Esophagus mucosa (tissue), 1 donor: Measurements from ENCODE around the gene TMC8. TPM values are rescaled to one million over a fixed set of nuclear protein-coding genes. Genes with fewer than 3 reads are reported as not detected.
"Not testable (repeated sequence)": the region's sequence is repeated elsewhere in the genome, so short reads cannot be mapped to it uniquely, and the experiment has no call there.

Source experiments
- ATAC-seq: fragments of 200-7000 bp; cut with Tn5 transposase; one replicate; pipeline ENCODE4 v1.9.1; 2020
- total RNA-seq: library from RNA; stranded (reverse); gene quantifications from one replicate; pipeline ENCODE4 v1.2.4, GENCODE V29; 2023
- donor health status: DM: yes; HTN: yes; CAD: no.

Gene TMC8
- total RNA-seq, 1 donor from 2014 or later = 2.0 TPM

DNA sequence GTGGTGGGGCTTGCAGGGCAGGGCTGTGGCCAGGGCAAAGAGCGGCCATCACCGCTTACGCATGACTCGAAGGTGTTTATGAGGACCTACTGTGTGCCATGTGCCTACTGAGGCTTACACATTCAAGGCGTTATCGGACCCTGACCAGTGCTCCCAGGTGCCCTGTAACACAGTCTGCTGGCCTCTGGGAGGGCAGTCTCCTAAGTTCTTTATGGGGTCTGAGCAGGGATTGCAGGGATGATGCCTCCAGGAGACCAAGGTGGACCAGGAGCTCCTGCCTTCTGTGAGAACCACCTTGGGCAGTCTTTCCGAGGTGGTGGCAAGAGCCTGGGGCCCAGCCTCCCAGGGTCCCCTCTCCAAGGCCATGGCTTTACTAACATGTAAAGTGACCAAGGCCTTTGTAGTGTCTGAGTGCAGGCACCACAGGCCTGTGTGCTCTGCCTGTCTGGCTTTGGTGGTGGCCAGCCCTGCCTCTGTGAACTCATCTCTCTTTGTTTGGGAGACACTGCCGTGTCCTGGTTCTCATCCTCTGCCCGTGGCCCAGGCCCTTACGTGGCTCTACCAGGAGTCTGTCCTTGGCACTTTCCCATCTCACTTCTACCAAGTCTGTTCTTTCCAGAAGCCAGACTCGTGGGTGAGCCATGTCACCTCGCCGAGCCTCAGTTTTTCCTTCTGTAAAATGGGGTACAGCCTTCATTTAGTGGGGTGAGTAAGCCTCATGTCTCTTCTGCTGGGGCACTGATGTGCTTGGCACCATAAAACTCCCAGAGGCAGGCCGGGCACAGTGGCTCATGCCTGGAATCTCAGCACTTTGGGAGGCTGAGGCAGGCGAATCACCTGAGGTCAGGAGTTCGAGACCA lies 34.4 kb downstream of the TMC8 start:
- ATAC-seq = no peak

DNA sequence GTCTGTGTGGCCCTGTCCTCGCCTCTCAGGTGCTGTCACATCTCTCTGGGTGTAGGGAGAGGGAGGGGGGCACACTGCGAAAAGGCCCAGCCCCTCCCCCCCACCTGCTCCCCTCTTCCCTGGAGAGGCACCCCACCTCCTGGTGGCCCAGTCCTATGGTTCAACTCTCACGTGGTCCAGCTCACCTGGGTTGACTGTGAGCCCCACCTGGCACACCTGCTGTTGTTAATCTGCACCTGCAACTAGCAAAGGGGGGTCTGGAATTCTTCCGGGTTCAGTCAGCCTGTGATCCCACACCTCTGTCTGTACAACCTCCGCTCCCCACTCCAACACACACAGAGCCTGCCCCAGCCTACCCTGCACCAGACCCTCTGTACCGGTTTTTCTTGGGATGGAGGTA lies 35.8 kb downstream of the TMC8 start:
- no peak for ATAC-seq

DNA sequence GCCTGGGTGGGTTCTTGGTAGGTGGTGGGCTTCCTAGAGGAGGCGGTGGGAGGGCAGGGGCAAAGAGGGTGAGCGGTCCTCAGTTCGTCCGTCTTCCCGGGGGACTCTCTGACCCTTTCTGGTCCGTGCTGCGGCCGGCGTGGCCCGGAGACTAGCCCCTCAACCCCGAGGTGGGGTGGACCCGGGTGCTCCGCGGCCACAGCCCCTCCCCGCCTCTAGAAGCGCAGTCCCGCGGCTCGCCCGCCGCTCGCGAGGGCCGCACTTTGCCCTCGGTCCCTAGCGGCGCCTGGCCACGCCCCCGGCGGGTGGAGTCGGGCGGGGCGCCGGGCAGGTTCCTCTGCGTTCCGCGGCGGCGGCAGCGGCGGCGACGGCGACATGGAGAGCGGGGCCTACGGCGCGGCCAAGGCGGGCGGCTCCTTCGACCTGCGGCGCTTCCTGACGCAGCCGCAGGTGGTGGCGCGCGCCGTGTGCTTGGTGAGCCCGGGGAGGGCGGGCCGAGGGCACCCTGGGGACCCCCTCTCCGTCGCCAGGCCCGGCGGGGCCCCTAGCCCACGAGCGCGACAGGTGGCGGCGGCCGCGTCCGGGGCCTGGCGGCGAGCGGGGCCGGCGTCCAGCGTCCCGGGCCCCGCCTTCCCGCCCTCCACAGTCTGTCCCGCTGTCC lies 37.8 kb downstream of the TMC8 start, which contains the start of gene SYNGR2:
Gene SYNGR2 (plus strand): TSS at position 340 of the 661 bp plus-strand sequence. CDS start 36 bp downstream, at position 376.
- peak; percentile 68 for ATAC-seq

DNA sequence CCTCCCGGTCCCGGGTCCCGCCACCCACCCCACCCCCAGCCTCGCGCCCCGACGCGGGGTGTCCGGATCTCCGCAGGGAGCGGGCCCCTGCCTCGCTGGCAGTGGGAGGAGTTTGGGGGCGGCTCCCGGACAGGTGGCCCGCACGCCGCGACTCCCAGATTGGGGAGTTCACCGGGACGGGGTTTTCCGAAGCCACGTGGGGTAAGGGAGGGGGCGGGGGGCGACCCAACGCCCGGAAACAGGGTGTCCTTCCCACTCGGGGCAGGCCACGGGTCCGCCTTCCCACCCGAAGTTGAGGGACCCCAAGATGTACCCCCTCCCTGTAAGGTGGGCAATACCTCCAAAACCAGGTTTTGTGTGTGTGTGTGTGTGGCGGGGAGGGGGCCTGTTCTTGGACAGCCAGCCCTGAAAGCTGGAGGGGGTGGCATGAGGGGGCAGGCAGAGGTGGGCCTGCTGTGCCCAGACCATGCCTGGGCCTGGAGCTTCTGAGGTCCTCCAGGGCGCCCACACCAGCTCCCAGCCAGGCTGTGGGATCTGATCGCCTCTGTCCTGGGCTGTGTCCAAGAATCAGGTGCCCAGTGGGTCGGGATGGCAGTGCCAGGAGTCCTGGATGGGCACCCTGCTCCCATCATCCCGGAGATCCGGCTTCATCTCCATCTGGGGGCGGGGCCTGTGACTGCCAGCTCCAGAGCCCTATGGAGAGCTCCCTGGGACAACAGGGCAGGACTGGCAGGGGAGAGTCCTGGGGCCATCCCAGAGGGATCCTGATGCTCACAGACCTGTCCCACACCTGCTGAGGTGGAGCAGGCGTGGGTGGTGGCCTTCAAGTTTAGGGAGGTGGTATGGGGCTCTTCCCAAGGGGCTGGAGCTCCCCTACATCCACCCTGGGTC lies 38.6 kb downstream of the TMC8 start:
- peak; percentile 27 for ATAC-seq

DNA sequence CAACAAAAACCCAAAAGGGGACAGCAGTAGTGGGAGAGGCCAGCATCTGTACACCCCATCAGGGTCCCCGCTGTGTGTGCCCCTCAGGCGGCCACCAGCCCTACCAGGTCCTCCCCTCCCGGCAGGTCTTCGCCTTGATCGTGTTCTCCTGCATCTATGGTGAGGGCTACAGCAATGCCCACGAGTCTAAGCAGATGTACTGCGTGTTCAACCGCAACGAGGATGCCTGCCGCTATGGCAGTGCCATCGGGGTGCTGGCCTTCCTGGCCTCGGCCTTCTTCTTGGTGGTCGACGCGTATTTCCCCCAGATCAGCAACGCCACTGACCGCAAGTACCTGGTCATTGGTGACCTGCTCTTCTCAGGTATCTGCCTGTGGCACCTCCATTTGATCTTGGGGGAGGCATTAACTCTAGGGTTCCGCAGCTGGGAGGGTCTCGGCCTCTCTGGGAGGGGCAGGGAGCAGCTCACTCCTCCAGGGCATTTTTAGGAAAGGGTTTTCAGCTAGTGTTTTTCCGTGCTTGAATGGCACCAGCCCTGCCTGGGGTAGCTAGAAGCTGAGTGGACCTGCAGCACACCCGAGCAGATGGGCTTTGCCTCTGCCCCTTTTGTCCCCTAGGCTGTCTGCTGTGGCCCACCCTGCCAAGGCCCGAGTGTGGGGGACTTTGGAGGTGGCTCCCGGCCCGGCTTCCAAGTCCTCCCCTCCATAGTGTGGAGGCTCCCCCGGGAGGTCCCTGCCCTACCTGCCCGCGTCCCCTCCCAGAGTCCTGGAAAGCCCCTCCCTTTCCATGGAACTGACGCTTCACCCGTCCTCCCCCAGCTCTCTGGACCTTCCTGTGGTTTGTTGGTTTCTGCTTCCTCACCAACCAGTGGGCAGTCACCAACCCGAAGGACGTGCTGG lies 40.4 kb downstream of the TMC8 start:
- ATAC-seq = no peak

DNA sequence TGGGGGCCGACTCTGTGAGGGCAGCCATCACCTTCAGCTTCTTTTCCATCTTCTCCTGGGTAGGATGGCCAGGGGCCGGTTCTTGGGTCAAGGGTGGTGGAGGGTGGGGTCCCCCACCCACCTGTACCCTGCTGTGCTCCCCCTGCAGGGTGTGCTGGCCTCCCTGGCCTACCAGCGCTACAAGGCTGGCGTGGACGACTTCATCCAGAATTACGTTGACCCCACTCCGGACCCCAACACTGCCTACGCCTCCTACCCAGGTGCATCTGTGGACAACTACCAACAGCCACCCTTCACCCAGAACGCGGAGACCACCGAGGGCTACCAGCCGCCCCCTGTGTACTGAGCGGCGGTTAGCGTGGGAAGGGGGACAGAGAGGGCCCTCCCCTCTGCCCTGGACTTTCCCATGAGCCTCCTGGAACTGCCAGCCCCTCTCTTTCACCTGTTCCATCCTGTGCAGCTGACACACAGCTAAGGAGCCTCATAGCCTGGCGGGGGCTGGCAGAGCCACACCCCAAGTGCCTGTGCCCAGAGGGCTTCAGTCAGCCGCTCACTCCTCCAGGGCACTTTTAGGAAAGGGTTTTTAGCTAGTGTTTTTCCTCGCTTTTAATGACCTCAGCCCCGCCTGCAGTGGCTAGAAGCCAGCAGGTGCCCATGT lies 41.1 kb downstream of the TMC8 start:
- not testable (repeated sequence) for ATAC-seq

DNA sequence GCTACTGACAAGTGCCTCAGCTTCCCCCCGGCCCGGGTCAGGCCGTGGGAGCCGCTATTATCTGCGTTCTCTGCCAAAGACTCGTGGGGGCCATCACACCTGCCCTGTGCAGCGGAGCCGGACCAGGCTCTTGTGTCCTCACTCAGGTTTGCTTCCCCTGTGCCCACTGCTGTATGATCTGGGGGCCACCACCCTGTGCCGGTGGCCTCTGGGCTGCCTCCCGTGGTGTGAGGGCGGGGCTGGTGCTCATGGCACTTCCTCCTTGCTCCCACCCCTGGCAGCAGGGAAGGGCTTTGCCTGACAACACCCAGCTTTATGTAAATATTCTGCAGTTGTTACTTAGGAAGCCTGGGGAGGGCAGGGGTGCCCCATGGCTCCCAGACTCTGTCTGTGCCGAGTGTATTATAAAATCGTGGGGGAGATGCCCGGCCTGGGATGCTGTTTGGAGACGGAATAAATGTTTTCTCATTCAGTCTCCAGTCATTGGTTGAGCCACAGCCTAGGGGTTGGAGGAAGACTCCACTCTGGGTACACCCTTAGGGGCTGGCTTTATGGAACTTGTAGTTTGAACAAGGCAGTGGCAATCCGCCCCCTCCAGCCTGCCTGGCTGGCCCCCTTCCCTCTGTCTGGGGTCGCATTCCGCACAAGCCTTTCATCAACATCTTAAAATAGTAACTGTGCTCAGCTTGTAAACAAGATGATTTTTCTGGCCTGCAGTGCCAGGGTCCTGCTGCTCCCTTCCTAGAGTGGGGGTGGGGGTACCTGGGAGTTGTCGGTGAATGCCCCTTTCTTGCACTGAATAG lies 41.9 kb downstream of the TMC8 start:
- ATAC-seq = peak; percentile 27

DNA sequence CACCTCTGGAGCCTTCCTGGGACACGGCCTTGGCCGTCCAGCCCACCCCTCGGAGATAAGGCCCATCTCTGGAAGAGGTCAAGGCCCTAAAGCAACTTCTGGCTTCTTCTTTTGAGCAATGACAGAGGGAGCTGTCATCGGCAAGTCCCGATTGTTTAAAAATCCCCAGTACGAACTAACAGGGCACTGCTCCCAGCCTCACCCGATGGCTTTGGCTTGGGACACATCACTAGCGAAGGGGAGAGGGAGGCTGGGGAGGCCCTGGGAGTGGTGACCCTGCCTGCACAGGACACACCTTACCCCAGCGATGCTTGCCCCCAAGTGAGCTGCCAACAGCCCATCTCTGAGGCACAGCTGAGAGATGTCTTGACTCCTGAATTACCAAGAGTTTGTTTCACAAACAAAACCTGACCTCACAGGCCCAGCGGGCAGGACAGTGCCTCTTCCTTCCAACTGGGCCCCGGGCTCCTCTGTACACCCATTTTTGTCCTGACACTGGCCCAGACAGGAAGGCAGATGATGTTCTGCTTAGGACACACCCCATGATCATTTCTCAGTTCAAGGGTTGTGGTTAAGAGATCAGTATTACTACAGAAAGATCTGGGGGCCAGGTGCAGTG lies 42.6 kb downstream of the TMC8 start:
- ATAC-seq = no peak

DNA sequence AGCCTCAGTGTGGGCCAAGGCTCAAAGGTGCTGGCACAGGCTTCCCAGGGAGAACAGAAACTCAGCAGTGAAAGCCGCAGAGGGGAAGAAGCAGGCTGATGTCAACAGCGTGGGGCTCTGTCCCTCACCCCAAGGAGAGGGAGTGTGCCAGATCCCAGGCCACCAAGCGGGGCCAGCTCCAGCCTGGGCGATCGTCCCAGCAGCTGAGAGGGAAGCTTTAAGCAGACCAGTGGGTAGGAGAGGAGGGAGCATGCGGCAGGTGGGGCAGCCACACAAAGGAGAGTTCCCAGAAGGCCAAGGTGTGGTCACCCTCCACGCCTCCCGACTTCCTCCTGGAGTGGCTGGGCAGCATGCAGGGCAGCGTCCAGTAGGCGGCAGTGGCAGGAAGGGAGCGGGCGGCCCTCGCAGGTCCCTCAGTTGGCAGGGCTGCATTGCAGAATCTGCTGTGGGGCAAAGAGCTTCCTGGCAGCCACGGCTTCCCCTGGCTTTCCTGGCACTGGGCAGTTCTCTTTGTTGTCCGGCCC lies 43.8 kb downstream of the TMC8 start:
- ATAC-seq = peak; percentile 57

DNA sequence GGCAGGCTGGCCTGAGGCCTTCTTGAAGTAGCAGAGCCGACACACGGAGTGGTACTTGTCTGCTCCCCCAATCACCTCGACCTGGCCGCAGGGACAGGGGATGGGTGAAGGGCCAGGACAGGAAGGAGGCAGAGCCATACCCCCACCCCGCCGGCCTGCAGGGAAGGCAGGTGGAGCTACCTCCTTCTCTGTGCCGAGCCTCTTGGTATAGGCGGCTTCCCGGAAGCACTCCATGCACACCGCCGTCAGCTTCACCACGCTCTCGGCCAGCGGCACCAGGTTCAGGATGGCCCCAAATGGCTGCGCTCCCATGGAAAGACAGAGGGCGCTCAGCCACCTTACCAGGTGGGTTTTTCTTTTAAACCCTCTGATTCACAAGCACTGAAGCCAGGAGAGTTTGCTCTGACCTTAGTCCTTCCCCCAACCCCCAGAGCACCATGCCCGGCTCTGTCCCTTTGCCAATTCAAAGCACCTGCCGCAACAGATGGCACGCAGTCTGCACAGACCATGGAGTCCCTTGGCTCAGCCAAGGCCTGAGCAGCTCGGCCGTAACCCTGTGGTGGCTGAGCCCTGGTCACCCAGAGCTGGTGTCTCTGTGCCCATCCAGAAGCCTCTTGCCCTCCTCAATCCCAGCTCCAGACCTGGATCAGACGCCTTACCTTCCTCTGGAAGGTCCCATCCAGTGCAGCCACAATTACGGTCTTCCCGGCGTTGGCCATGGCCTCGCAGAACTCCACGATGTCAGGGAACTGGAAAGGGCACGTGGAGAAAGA lies 44.5 kb downstream of the TMC8 start:
- peak; percentile 1 for ATAC-seq

DNA sequence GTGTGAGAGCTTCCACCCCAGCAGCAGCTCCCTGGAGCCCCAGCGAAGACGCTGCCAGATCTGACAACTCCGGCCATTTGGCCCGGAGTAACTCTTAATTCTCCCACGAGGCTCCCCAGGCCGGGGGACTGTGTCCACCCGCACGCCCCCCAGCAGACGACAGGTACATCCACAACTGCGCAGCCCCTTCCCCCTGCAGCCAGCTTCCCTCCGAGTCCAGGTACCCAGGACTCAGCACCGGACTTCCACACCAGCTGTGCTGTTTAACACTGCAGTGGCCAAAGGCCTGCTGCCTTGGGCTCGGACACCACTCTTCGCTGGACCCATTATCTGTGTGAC lies 45.0 kb downstream of the TMC8 start:
- no peak for ATAC-seq

DNA sequence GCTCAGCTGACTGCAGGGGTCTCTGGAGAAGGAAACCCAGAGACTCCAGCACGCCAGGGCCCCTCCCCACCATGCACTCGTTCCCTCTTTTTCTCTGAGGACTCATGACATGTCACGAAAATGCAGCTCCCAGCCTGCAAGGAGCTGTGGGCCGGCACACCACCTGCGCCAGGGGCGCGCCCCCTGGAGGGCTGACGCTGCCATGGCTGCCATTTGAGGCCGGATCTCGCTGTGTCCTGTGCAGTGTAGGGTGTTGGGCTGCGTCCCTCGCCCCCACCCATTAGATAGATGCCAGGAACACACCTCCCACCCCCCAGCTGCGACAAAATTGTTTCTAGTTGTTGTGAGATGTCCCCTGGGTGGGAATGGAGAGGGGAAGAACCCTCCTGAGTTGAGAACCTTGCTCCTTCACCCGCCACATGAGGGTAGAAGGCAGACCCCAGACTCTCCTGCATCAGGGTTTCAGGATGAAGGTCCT lies 46.0 kb downstream of the TMC8 start:
- ATAC-seq = peak; percentile 54

DNA sequence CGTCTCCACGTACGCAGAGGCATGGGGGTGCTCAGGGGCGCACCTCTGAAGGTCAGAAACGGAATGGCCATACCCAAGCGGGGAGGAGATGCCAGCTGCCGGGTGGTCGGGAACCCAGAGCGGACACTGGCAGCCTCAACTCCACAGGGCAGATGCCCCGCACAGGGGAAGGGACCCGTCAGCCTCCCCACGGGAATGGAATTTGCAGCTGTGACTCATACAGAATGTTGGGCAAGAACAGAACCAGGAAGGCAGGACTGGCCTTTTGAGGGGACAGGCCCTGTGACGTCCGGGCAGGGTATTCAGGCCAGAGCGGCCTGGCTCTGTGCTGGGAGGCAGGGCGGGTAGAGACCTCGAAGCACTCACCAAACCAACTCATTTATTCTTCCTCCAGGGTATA lies 48.8 kb downstream of the TMC8 start:
- peak; percentile 73 for ATAC-seq

DNA sequence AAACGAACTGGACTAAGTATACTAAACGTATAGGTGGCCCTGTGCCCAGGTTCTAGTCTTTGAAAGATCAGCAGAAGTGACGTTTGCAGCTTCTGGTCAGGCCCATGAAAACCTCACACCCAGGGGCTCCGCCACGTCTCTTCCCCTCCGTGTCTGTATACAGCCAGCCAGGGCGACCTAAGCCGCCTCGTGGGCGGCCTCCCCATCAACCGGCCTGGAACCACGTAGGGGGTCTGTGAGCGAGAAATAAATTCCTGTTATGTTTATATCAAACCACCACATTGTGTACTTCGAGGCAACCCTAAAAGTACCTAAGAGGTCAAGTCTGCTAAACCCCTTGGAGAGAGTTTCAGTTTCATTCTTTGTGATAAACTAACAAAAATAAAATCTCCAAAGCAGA lies 49.5 kb downstream of the TMC8 start:
- no peak for ATAC-seq

DNA sequence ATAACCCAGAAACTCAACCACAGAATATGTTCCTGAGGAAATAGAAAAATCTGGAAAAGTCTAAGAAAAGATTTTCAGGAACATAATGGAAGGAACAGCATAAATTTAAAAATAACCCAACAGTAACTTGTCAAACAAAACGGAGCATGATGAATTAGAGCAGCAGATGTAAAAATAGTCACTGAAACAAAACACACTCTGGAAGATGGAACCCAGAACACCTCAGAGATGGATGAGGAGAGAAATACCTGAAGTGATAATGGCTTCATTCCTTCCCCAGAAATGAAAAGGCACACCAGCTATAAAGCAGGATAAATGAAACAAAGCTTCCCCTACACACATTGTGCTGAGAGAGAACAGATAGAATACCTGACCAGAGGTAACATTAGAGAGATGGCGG lies 49.9 kb downstream of the TMC8 start:
- ATAC-seq = no peak

DNA sequence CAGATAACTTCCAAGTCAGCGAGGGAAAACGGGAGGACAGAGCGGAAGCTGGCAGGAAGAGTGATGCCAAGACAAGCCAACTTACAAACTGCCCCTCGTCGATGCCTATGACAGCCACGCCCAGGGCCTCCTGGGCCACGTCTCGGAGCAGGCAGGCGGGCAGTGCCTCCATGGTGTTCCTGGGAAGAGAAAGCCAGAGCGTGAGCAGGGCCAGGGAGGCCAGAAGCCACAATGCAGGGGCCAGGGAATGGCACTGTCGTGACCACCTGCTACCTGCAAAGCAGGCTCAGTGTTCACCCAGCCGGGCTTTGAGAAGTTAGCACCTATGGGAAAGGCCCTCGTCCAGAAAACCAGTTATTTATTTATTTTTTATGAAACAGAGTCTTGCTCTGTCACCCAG lies 51.9 kb downstream of the TMC8 start:
- no peak for ATAC-seq

DNA sequence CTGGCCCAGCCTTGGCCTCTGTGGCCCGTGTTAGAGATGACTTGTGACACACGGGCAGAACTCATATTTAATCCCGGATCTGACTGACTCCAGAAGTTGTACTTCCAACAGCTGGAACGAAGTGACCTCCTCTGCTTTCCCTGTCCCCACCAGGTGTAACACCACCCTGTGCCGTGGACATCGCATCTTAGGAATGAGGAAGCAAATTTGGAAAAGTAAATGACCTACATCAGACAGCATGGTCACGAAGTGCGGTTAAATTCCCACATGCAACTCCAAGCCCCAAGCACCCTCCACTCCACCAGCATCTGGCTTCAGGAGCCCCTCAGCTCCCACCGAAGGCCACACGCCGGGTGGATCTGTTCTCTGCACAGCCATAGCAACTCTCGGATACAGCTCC lies 53.3 kb downstream of the TMC8 start:
- ATAC-seq = no peak

DNA sequence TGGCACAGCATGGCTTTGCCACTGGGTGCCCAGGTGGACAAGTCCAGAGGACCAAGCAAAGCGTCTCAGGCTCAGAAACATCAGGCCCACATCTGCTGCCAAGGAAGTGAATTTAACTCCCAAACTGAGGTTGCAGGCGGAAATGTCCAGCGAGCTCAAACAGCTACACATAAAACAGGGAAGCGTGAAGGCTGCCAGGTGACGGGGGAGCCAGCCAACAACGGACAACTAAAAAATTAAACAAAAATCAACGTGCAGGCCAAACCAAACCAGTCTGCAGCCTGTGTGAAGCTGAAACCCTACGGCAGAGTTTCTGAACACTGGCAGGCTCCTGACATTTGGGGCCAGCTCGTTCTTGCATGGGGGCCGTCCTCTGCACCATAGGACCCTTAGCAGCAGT lies 53.8 kb downstream of the TMC8 start:
- ATAC-seq = no peak

DNA sequence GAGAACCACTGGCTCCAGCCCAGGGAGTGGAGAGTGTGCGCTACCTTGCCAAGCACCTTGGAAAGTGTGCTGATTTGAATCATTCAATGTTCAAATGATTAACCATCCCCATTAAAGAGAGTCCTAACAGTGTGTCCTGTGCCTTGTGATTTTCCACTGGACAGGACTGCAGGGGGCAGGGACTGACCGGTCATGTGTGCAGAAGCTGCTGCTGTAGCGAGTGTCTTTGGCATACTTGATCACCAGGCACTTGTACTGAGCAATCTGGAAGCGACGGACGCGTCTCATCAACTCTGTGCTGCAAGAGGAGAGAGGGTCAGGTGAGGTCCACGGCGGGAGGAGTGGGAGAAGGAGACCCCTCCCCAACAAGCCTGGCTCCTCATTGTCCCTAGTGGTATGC lies 54.3 kb downstream of the TMC8 start:
- ATAC-seq = no peak
